Measurements from ENCODE around the gene UBE3A. TPM values are rescaled to one million over a fixed set of nuclear protein-coding genes. Genes with fewer than 3 reads are reported as not detected.

The UBE3A gene
- total RNA-seq, result 100 to 1,000 TPM in 1 of 3 donors, 10 to 100 TPM in 2; 60.2 to 103 (median 80.0) TPM

DNA sequence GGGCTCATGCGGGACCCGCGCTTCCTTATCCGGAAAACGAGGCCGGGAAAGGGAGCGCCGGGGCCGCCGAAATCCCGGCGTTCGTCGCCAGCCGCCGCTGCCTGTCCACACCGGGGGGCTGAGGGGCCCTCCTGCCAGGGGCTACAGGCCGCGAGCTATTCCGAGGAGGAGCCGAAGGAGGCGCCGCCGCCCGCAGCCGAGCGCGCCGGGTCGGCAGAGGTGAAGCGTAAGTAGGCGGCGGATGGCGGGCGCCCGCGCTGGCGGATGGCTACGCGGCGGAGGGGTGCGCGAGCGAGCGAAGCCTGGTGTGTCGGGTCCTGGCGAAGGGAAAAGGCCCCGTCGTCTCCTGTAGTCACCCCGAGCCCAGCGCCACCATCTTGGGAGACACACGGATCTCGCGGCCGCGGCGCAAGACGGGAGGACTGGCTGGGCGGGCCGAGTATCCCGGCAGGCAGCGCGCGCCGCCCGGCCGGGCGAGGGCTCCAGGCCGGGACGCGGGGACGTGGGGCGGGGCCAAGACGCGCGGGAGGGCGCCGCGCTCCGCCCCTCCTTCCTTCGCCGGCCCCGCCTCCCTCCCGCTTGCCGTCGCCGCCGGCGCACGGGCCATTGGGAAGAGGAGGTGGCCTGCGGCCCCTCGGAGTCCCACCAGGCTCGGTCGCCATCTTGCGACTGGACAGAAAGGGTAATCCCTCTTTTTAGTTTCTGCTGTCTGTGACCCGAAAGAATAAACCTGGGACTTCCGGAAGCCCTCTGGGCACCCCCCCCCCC lies at the start of gene UBE3A:
UBE3A (minus strand) TSS at position 424 of the 768 bp plus-strand sequence. CDS start 29,917 bp downstream, outside the sequence.
- Histone ChIP-seq H3K27me3 (no peaks in the 10 kb centered on the region), H3K4me1 (peaks cover 0 to 22% of the 10 kb centered on the region in 2 donors), H3K27ac (peak within 1 kb of the TSS; percentile 99), H3K4me3 (peak within 1 kb of the TSS; percentile 97 to 99 (median 97)), H3K9me3 (no peaks in the 10 kb centered on the region), H3K36me3 (no peaks in the 10 kb centered on the region)
- DNase-seq (ENCODE audit: low spot score in 2 of 2), result peak; percentile 83 to 84
- TF ChIP-seq POLR2A (IDR thresholded peaks at IDR 0.05) (no peak), POLR2AphosphoS5 (IDR thresholded peaks at IDR 0.05) (peak; percentile 19 to 86 (median 69))
- TF ChIP-seq, protein P1, sequence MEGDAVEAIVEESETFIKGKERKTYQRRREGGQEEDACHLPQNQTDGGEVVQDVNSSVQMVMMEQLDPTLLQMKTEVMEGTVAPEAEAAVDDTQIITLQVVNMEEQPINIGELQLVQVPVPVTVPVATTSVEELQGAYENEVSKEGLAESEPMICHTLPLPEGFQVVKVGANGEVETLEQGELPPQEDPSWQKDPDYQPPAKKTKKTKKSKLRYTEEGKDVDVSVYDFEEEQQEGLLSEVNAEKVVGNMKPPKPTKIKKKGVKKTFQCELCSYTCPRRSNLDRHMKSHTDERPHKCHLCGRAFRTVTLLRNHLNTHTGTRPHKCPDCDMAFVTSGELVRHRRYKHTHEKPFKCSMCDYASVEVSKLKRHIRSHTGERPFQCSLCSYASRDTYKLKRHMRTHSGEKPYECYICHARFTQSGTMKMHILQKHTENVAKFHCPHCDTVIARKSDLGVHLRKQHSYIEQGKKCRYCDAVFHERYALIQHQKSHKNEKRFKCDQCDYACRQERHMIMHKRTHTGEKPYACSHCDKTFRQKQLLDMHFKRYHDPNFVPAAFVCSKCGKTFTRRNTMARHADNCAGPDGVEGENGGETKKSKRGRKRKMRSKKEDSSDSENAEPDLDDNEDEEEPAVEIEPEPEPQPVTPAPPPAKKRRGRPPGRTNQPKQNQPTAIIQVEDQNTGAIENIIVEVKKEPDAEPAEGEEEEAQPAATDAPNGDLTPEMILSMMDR (IDR thresholded peaks at IDR 0.05), result no peak
- intact Hi-C loops (cut with DNase I; ENCODE audit: low total_unique reads), result no loop called here

DNA sequence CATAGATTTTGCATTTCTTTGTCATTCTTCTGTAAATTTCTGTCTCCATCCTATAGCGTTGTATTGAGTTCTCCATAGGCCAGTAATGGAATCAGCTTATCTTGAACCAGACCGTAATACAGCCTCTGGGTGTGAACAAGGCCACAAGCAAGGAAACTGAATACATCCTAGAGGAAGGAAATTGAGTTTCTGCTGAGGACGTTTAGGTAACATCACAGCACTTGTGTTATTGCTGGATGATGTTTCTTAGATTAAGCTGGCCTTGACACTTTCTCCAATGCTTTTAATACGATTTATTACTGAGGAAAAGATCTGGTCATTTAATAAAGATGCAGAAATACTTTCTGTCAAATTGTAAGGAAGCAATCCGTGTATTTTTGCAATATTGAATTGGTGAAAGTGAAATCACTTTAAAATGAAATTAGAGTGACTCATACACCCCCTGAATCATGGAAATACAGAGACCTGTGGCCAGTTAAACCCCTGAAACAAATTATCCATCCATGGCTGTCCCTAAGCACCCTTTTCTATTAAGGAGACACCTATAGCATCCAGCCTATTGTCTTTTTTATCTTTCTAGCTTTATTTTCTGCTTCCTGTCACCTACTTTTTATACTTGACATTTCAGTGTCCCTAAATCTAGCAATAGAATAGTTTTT lies 48.5 kb upstream of the UBE3A start:
- no peak overlapping the region for H3K4me3 ChIP-seq
- no peaks in the 10 kb centered on the region for H3K27me3 ChIP-seq
- no peaks in the 10 kb centered on the region for H3K4me1 ChIP-seq
- intact Hi-C loops (cut with DNase I; ENCODE audit: low total_unique reads), result no loop called here
- H3K27ac ChIP-seq, result no peak overlapping the region
- H3K9me3 ChIP-seq, result peaks cover 11 to 20% of the 10 kb centered on the region in 2 donors
- no peaks in the 10 kb centered on the region for H3K36me3 ChIP-seq
- DNase-seq (ENCODE audit: low spot score in 2 of 2), result no peak
- TF ChIP-seq POLR2AphosphoS5 (IDR thresholded peaks at IDR 0.05), result no peak
- TF ChIP-seq, protein P1 (IDR thresholded peaks at IDR 0.05), result no peak
- TF ChIP-seq POLR2A (IDR thresholded peaks at IDR 0.05), result no peak

DNA sequence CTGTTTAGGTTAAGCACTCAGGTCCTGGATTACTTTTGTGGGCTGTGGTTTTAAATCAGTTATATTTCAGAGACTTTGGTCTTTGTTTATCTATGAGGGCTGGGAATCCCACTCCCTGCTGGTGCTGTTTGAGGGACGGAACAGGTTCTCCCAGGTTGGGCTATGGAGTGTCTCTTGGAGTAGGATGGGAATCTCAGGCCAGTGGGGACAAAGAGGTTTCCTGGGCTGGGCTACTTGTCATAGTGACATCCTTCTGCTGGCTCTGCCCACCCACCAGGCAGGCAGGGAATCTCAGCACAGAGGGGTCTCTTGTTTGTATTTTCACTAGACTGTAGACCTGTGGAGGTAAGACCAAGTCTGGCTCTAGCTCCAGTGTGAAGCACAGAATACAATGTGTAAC lies 47.2 kb upstream of the UBE3A start:
- TF ChIP-seq POLR2A (IDR thresholded peaks at IDR 0.05) (no peak), POLR2AphosphoS5 (IDR thresholded peaks at IDR 0.05) (no peak)
- TF ChIP-seq, protein P1 (IDR thresholded peaks at IDR 0.05), result no peak
- H3K9me3 ChIP-seq, result peaks cover 3 to 15% of the 10 kb centered on the region in 2 donors
- no peaks in the 10 kb centered on the region for H3K4me1 ChIP-seq
- H3K27me3 ChIP-seq, result no peaks in the 10 kb centered on the region
- DNase-seq (ENCODE audit: low spot score in 2 of 2), result no peak
- no peaks in the 10 kb centered on the region for H3K36me3 ChIP-seq
- H3K27ac ChIP-seq, result no peak overlapping the region
- H3K4me3 ChIP-seq, result no peak overlapping the region
- intact Hi-C loops (cut with DNase I; ENCODE audit: low total_unique reads), result no loop called here

DNA sequence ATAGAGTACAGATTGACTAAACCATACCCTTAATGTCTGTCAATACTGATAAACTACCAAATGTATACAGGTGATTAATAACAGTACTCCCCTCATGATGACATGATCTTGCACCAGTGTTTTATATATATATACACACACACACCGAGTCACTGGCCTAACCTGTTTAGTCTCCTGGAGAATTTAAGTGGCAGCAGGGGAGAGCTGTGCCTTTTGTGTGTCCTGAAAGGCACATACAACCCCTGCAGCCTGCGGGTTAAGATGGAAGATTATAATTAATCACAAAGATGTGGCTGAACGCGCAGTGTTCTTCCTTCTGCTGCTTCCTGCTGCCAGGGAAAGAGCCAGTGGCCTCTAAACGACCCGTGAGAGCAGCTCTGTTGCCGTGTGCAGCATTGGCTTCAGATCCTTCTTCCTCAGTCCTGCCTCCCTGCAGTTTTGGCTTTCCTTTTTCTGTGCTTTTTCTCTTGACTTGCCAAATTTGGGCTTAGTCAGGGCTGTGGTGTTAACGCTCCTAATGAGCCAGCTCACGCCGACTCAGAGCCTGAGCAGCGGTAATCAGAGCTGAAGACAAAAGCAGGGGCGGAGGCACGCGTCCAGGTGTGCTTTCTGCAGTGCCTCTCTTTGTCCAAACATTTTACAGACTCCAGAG lies 42.5 kb upstream of the UBE3A start:
- no peak for TF ChIP-seq POLR2AphosphoS5 (IDR thresholded peaks at IDR 0.05)
- TF ChIP-seq POLR2A (IDR thresholded peaks at IDR 0.05), result no peak
- TF ChIP-seq, protein P1 (IDR thresholded peaks at IDR 0.05), result no peak
- Histone ChIP-seq H3K36me3 (no peaks in the 10 kb centered on the region), H3K4me1 (no peaks in the 10 kb centered on the region), H3K4me3 (peak overlapping the region in 2 of 3 donors; percentile 32 to 58), H3K27me3 (no peaks in the 10 kb centered on the region), H3K9me3 (no peaks in the 10 kb centered on the region), H3K27ac (peak overlapping the region; percentile 46 to 48)
- no peak for DNase-seq (ENCODE audit: low spot score in 2 of 2)
- intact Hi-C loops (cut with DNase I; ENCODE audit: low total_unique reads), result no loop called here
